Stimulated activated CD8-positive, alpha-beta memory T cell treated with anti-CD3 and anti-CD28 coated beads, Interleukin-2, amount 100 ng/mL, for 1 hour (primary cell): ENCODE results near the gene REEP2.

ENCODE experiments used
- DNase-seq, 2 donors: peaks; one replicate each; pipeline ENCODE4 v3.0.0-alpha.2; 2020; ENCODE audit warnings: low read depth in 2 of 2

REEP2 gene

DNA sequence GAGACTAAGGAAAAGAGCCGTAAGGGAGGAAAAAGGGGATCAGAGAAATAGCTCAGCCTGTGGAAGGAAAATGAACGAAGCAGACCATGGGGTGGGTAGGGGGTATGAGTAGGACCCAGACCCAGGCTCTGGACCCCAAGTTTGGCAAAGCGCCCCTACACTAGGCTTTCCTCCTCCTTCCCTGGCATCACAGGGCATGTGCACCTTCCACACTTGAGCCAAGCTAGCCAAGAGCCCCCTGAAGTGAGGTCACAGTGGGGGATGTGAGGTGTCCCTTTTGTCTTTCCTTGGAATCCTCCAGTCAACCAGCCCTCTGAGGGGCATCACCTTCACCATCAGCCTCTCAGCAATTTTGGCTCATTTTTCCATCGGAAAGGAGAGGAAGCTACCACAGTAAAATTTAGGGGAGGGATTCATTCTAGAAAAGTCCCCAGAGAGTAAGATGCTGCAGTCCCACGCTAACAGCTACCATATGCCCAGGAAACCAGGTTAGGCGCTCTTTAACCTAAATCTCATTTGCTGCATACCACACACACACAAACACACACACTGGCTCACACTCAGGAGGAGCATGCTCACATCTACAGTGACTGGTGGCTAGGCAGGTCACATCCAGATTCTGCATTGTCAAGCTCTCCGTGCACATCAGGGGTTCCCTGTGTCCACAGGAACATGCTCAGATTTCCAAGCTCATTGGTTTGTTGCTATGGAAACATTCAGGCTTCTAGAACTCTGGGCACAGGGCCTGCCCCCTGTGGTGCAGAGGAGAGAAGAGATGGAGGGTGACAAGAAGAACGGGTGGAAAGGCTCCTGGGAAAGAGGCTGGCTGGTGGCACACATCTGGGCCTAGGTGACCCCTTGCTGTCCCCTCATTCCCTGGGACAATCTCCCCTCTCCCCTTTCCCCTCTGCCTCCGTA, 9.9 kb downstream of the REEP2 start:
- no peak for DNase-seq

- peak; percentile 57 to 63 for DNase-seq
These were observed 10.8 kb downstream of the REEP2 start for GRCh38 chr5:138449501-138450239.

GRCh38 chr5:138450971-138451370, 12.1 kb downstream of the REEP2 start:
- DNase-seq = no peak

- DNase-seq = no peak
These were observed 13.9 kb downstream of the REEP2 start for GRCh38 chr5:138452720-138453119.

DNA sequence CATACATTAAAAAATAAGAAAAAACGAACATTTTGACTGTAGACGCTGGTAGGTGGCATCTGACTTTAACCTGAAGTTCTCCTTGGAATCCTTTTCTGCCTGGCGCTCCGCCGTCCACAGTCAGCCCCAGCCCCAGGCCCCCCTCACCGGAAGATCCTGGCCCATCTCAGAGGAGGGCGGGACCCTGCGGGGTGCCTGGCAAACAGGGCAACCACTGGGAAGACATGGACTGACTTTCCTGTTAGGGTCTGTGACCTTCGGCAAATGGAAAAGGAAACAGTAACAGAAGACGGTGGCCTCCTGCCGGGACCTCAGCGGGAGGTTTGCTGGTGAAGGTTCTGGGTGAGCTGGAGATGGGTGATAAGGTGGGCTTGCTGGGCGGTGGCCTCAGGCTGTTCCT, 14.7 kb downstream of the REEP2 start:
- no peak for DNase-seq

DNA sequence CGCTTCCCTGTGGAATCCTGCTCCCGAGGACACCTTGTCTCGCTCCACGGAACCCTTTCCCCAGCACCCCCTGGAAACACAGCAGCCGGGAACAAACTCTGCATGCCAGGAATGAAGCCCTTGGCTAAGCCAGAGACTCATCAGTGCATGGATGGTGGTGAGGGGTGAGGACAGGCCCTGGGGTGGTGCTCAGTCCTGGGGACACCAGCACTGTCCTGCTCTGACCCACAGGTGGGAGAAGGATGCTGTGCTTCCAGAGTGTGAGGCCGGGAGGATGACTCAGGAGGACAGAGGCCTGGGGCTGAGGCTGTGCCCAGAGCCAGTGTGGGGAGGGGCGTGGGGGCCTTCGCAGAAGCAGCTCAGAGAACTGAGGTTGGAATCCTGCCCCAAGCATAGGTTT, 15.3 kb downstream of the REEP2 start:
- DNase-seq = no peak

GRCh38 chr5:138455232-138455930, 16.5 kb downstream of the REEP2 start:
- no peak for DNase-seq

- DNase-seq = no peak
These were observed 18.8 kb downstream of the REEP2 start for GRCh38 chr5:138457531-138458275.

DNA sequence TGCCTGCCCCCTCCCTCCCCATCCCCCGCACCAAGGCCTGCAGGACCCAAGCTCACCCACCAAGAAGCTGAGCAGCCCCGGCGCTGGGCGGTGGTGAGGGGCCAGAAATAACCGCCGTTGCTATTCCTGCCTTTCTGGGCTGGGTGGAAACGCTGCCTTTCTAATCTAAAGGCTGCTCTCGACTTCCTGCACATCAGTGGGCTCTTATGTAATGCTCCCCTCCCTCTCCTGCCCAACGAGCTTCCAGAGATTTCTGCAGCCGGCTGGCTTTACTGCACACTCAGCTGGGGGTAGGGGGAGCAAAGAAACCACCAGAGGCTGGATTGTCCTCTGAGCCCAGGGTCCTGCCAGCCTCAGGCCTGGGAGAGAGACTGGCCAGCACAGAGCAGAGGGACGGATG, 19.5 kb downstream of the REEP2 start:
- DNase-seq = no peak

DNA sequence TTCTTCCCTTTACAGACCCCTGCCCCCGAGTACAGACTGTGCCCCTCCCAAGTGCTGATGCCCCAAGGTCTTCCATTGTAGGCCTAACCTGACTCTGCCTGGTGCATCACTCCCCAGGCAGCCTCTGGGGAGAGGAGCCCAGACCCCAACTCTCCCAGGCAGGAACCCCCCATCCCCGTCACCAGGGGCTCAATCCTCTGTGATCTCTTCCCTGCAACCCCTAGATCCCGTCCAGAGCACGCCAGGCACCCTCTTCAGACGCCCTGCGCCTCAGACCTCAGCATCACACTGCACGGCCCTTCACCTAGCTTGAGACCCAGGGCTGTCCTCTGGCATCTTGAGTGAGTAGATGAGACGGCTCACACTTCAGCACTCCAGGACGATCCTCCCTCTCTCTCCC, 20.0 kb downstream of the REEP2 start:
- no peak for DNase-seq

DNA sequence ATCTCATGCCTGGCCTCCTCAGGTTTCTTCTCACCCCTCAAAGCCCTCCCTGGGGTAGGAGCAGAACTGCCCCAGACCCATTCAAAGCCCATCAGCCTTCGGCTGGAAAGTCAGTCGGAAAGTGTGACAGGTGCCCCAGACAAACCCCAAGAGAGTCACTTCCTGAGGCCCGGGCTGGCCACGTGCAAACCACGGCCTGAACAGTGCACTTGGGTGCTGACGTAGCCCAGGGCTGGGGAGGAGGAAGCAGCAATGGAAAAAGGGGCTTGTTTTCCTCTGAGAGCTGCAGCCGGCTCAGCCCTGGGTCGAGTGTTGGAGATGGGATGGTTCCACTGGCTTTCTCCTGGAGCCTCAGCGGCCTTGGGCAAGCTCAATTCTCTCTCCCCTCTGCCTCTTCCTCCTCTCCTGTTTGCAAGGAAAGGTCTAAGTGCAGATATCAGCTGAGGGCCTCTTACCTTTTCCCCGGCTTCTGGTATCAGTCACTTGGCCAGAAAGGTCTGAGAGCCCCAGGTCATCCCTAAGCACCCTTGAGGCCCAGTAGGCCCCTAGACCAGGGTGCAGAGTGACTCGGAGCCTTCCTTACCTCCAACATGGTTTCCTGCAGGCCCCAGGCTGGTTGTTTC, 20.6 kb downstream of the REEP2 start:
- peak; percentile 70 to 80 for DNase-seq

DNA sequence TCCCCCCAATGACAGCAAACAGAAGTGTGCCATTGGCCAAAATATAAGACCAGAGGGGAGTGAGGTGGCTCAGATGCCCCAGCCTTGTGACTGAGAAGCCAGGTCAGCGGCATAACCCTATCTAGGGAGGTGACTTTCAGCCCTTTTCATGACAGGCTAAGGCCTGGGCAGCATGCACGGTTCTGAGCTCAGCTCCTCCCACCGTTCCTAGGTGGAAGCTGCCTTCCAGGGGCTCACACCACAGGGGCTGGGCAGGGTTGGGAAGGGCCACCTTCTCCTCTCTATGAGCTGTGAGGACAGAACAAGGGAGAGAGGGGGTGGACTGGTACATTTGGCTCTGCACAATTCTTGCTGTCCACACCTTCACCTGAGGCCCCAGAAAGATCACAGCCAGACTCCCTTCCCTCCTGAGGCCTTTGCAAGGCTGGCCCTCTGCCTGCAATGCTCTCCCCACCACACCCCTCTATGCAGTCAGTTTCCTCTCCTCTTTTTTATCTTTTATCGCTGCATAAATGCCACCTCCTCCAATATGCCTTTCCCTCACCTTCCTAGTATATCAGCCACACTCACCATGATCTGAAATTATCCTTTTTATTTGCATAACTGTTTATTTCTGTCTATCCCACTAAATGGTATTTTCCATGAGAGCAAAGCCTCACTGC, 21.3 kb downstream of the REEP2 start:
- DNase-seq = no peak

DNA sequence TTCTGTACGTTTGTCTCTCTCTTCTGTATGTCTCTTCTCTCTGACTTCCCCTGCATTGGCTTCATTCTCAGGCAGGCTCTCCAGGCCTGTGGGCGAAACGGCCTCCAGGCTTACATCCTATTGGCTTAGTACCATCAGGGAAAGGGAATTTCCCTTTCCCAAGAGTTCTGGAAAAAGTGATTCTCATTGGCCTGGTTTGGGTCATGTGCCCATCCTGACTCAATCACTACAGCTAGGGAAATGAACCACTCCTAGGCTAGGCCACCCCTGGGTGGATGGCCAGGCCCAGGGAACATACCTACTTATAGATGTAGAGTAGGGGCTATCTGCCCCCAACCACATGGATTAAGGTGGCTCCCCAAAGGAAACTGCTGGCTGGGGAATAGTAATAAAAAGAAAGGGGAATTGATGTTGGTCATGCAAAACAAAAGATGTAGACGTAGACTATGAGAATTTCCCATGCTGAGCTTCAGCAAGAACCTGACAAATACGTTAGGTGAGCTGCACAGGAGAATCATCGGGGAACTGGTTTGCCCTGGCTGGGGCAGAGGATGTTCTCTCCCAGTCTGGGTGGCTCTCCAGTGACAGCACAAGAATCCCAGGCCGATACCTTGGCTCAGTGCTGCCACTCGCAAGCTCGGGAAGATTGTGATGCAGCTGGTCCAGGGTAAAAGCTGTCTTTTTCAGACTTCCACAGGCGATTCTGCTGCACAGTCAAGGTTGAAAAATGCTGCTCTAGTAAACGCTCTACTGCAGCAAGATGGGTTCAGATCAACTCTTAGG, 22.7 kb downstream of the REEP2 start:
- no peak for DNase-seq

- DNase-seq = no peak
These were observed 24.7 kb downstream of the REEP2 start for GRCh38 chr5:138463419-138464007.

DNA sequence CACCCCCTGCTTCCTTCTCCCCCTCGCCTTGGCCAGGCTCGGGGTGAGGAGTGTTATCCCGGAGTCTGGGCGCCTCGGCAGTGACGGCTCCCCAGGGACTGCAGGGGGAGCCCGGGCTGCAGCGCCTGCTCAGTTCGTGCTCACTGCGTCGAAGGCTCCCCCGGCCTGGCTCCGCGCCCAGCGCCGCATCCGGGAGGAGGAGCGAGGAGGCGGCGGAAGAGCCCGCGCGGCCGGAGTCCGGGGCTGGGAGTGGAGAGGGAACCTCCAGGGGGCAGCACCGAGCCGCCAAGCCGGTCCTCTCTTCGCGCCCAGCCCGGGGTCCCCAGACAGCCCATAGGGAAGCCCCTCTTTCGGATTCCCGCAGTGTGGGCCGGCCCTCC, 25.1 kb downstream of the REEP2 start:
- peak; percentile 82 to 87 for DNase-seq

DNA sequence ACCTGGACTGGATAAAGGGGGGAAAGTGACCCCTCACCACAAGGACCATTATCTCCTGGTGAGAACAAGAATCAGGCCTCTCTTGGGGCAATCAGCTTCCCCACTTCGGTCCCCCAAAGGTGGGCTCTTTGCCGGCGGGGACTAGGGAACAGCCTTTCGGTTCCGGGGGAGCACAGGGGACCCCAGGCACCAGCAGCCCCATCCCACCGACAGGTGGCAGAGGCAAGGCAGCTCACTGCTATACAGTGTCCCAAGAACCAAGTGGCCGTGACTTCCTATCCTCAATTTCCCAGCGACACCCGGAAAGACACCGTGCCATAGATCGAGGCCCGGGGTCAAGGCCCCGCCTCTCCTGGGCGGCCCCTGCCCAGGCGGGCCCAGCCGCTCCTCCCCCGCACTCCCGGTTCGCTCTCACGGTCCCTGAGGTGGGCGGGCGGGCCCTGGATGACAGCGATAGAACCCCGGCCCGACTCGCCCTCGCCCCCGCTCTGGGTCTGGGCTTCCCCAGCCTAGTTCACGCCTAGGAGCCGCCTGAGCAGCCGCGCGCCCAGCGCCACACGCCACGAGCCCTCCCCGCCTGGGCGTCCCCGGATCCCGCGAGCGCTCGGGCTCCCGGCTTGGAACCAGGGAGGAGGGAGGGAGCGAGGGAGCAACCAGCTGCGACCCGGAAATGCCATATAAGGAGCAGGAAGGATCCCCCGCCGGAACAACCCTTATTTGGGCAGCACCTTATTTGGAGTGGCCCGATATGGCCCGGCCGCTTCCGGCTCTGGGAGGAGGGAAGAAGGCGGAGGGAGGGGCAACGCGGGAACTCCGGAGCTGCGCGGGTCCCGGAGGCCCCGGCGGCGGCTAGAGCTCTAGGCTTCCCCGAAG, 25.8 kb downstream of the REEP2 start:
- peak; percentile 88 to 91 for DNase-seq

DNA sequence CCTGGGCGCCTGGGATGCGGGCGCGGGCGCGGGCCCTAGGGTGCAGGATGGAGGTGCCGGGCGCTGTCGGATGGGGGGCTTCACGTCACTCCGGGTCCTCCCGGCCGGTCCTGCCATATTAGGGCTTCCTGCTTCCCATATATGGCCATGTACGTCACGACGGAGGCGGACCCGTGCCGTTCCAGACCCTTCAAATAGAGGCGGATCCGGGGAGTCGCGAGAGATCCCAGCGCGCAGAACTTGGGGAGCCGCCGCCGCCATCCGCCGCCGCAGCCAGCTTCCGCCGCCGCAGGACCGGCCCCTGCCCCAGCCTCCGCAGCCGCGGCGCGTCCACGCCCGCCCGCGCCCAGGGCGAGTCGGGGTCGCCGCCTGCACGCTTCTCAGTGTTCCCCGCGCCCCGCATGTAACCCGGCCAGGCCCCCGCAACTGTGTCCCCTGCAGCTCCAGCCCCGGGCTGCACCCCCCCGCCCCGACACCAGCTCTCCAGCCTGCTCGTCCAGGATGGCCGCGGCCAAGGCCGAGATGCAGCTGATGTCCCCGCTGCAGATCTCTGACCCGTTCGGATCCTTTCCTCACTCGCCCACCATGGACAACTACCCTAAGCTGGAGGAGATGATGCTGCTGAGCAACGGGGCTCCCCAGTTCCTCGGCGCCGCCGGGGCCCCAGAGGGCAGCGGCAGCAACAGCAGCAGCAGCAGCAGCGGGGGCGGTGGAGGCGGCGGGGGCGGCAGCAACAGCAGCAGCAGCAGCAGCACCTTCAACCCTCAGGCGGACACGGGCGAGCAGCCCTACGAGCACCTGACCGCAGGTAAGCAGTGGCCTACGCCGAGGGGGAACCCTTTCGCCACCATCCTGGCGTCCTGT, 26.6 kb downstream of the REEP2 start, which contains the start of gene EGR1:
Gene EGR1 (plus strand): TSS at position 219 of the 864 bp plus-strand sequence. CDS start 283 bp downstream, at position 502.
- DNase-seq = peak; percentile 90 to 94
